Heart left ventricle (tissue), 16 donors: ENCODE data around the gene SH3RF3. TPM values are rescaled to one million over a fixed set of nuclear protein-coding genes. Genes with fewer than 3 reads are reported as not detected.

Experiments used
- ATAC-seq, 4 donors: fragments of 200-7000 bp; cut with Tn5 transposase; one replicate each; pipeline ENCODE4 v1.9.1; 2020 to 2022; ENCODE audit warnings: moderate library complexity in 4 of 4, mild to moderate bottlenecking in 3 of 4, moderate number of reproducible peaks in 1 of 4
- DNase-seq, 5 donors: peaks; one replicate each; pipeline ENCODE4 v3.0.0-alpha.2; 2020
- H3K27ac ChIP-seq, 12 donors: fragments of 200-600 bp; sonication (generic) in 4 of 12; one replicate each; pipeline versions ENCODE4 v1.5.0 to v1.8.0; 2016 to 2022; ENCODE audit warnings: mild to moderate bottlenecking in 2 of 12
- H3K27me3 ChIP-seq, 9 donors: fragments of 200-600 bp; sonication (generic) in 2 of 9; one replicate each; pipeline versions ENCODE4 v1.5.1 to v1.8.0; 2016 to 2022; ENCODE audit warnings: mild to moderate bottlenecking in 3 of 9
- H3K36me3 ChIP-seq, 9 donors: fragments of 200-600 bp; sonication (generic) in 2 of 9; one replicate each; pipeline versions ENCODE4 v1.5.0 to v1.8.0; 2018 to 2022; ENCODE audit warnings: mild to moderate bottlenecking in 2 of 9
- H3K4me1 ChIP-seq, 12 donors: fragments of 200-600 bp; sonication (generic) in 4 of 12; one replicate each; pipeline versions ENCODE4 v1.5.0 to v1.8.0; 2016 to 2022; ENCODE audit warnings: mild to moderate bottlenecking in 3 of 12
- H3K4me3 ChIP-seq, 12 donors: fragments of 200-600 bp; sonication (generic) in 4 of 12; one replicate each; pipeline versions ENCODE4 v1.5.0 to v1.8.0; 2017 to 2022; ENCODE audit warnings: mild to moderate bottlenecking in 9 of 12, moderate library complexity in 4 of 12
- H3K9me3 ChIP-seq, 12 donors: fragments of 200-600 bp; sonication (generic) in 4 of 12; one replicate each; pipeline versions ENCODE4 v1.5.0 to v1.8.0; 2016 to 2022; ENCODE audit warnings: mild to moderate bottlenecking in 1 of 12
- POLR2A ChIP-seq, 2 donors: fragments of 450-650 bp; IDR thresholded peaks; one replicate each; pipeline ENCODE4 v1.6.1; 2017; ENCODE audit warnings: antibody characterized with exemption in 2 of 2, mild to moderate bottlenecking in 2 of 2, moderate library complexity in 2 of 2
- WGBS, 4 donors: extraction: QIAGEN DNeasy Blood & Tissue Kit in 2 of 4; methylation state at CpG; one replicate each; pipeline versions ENCODE4 v1.1.5 to v1.1.7; 2013 to 2018; 5-methylcytosine and 5-hydroxymethylcytosine counted together
- intact Hi-C, 10 donors: fragments of 100-400 bp; cut with DNase I; formaldehyde crosslinking; loops; one replicate each; pipeline versions ENCODE4 v1.11.1 to v1.14.2; 2022
- polyA plus RNA-seq, 2 donors: library from polyadenylated mRNA; stranded (reverse); fragments of 200-250 nt; gene quantifications; one replicate each; pipeline ENCODE4 v1.2.3, GENCODE V29; 2013
- total RNA-seq, 9 donors: library from RNA; depleted of rRNA in 2 of 9; stranded (reverse); fragments of >200 nt in 2 of 9; fragmentation: NEBNext Ultra II Directional in 3 of 9; extraction: Animal tissue kit (Norgen Biotek cat#: 25700) in 3 of 9; gene quantifications; one replicate each; pipeline versions ENCODE4 v1.1.0 to v1.2.4, GENCODE V29; 2016 to 2023
- TF ChIP-seq, protein P1 (sequence below), 12 donors: fragments of 200-600 bp; sonication (generic) in 4 of 12; IDR thresholded peaks; one replicate each; pipeline versions ENCODE4 v1.5.0 to v1.8.0; 2018 to 2022; ENCODE audit warnings: antibody characterized with exemption in 12 of 12, mild to moderate bottlenecking in 5 of 12
- donor health status: ischemic (EF 13 %, LVEDD 7.1; RV severe dilation, severe dysfunction).
- donor health status: healthy with polysubstance abuse.
- donor health status: DM: no; HTN: yes; CAD: no.
- donor health status: DM: no; HTN: no; CAD: no.
- donor health status: ischemic (EF 25% LVEDD 6.9; RV normal size, moderate dysfunction).
- donor health status: ischemic (EF 25% LVEDD 5.7; RV mildly dilated, moderate dysfunction).
- donor health status: healthy.
- donor health status: DM: yes; HTN: yes; CAD: no.
- donor health status: ischemic (EF 35%, LVEDD 5.7; RV mildly dilated, moderate dysfunction).
- donor health status: nonischemic (EF 11% LVEDD 7.7; RV severe dilation, severe dysfunction).
- donor health status: DM: yes; HTN: yes; CAD: no.
- donor health status: PGD.
- donor health status: ischemic (EF 29% LVEDD 5.4; RV normal size, mild dysfunction).
- donor health status: nonischemic (EF 23%, LVEDD 6.1; RV moderate dilation, normal function).

Gene SH3RF3
- total and polyA plus RNA-seq, 11 donors: 5.2 to 15.7 (median 7.9) TPM

GRCh38 chr2:109353806-109354745 lies 225.1 kb downstream of the SH3RF3 start:
- no peak for DNase-seq
- no peak for ATAC-seq
- peaks cover 7 to 34% (median 23%) of the 10 kb centered on the region in 12 donors for H3K4me1 ChIP-seq
- no peaks in the 10 kb centered on the region for H3K36me3 ChIP-seq
- H3K4me3 ChIP-seq: no peak overlapping the region
- TF ChIP-seq POLR2A (IDR thresholded peaks at IDR 0.05): no peak
- peaks cover 0 to 13% (median 6%) of the 10 kb centered on the region in 12 donors for H3K9me3 ChIP-seq
- no peak overlapping the region for H3K27ac ChIP-seq
- intact Hi-C loops: no loop called here
- 94 to 98% (median 95%) methylated on average over 19 to 22 of the region's 22 CpGs for WGBS, 4 donors
- no peaks in the 10 kb centered on the region for H3K27me3 ChIP-seq

DNA sequence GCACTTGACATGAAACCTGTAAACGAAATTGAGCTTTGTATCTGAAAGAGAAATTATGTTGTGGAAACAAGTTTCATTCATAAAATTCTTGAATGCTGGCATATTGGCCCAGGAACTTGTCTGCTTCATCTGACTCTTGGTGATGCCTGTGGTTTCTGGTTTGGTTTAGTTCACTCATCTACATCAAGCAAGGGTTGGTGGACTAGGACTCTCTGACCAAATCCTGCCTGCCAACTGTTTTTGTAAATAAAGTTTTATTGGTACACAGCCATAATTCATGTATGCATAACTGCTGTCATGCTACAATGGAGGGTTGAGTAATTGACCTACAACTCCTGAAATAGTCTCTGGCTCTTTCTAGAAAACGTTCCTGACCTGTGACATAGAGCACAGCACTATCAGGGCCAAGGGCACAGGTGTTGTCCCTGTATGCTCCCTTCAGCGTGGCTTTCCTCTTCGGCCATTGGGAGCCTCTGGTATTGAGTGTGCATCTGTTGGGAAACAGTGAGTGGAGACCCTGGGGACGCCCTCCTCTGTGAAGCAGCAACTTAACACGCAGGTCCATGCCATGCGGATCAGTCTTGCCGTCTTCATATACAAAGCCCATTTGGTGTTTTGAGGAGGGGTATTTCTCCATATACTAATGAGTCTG lies 226.3 kb downstream of the SH3RF3 start:
- H3K4me3 ChIP-seq: no peak overlapping the region
- H3K4me1 ChIP-seq: peaks cover 0 to 21% (median 13%) of the 10 kb centered on the region in 12 donors
- H3K36me3 ChIP-seq: no peaks in the 10 kb centered on the region
- WGBS, 4 donors: 89 to 95% (median 94%) methylated on average over 8 of the region's 8 CpGs
- no peaks in the 10 kb centered on the region for H3K27me3 ChIP-seq
- DNase-seq (no peak), ATAC-seq (no peak)
- intact Hi-C loops: no loop called here
- H3K9me3 ChIP-seq: peaks cover 0 to 20% (median 6%) of the 10 kb centered on the region in 12 donors
- TF ChIP-seq, protein P1, sequence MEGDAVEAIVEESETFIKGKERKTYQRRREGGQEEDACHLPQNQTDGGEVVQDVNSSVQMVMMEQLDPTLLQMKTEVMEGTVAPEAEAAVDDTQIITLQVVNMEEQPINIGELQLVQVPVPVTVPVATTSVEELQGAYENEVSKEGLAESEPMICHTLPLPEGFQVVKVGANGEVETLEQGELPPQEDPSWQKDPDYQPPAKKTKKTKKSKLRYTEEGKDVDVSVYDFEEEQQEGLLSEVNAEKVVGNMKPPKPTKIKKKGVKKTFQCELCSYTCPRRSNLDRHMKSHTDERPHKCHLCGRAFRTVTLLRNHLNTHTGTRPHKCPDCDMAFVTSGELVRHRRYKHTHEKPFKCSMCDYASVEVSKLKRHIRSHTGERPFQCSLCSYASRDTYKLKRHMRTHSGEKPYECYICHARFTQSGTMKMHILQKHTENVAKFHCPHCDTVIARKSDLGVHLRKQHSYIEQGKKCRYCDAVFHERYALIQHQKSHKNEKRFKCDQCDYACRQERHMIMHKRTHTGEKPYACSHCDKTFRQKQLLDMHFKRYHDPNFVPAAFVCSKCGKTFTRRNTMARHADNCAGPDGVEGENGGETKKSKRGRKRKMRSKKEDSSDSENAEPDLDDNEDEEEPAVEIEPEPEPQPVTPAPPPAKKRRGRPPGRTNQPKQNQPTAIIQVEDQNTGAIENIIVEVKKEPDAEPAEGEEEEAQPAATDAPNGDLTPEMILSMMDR (IDR thresholded peaks at IDR 0.05): no peak
- TF ChIP-seq POLR2A (IDR thresholded peaks at IDR 0.05): no peak
- H3K27ac ChIP-seq: no peak overlapping the region

DNA sequence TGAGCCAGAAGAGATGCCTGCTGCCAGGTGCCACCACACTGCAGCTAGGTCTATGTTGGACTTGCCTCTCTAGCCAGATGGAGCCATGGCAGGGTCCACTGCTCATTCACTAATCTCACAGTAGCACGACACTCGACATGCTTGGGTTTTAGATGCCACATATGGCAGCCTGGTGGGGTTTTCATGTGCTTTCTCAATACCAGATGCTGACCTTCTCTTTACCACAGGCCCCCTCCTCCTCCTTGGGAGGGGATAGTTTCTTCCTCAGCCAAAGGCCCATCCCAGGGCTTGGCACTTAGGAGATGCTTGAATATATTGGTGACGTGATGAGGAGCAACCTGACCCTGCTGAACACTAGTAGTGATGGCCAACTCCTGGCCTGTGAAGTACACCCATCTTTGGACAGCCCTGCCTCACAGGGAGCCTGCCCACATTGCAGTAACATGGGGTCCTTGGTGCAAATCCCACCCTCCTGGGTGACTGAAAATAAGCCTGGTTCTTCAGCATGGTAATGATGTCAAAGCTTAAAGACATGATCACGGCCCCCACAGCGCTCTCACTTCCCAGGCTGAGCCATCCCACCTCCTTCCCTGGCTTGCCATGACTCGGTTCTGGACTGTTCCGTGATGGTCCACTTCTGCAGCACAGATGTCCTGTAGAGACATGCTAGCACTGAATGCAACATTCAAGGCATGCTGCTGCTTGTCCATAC lies 227.5 kb downstream of the SH3RF3 start:
- TF ChIP-seq, protein P1 (IDR thresholded peaks at IDR 0.05): no peak
- no peak for TF ChIP-seq POLR2A (IDR thresholded peaks at IDR 0.05)
- WGBS, 4 donors: 97 to 99% (median 97%) methylated on average over 7 of the region's 7 CpGs
- ATAC-seq (no peak), DNase-seq (no peak)
- Histone ChIP-seq H3K36me3 (no peaks in the 10 kb centered on the region), H3K27me3 (no peaks in the 10 kb centered on the region), H3K27ac (no peak overlapping the region), H3K9me3 (peaks cover 0 to 31% (median 8%) of the 10 kb centered on the region in 12 donors), H3K4me1 (peaks cover 0 to 9% (median 2%) of the 10 kb centered on the region in 12 donors), H3K4me3 (no peak overlapping the region)
- intact Hi-C loops: no loop called here

DNA sequence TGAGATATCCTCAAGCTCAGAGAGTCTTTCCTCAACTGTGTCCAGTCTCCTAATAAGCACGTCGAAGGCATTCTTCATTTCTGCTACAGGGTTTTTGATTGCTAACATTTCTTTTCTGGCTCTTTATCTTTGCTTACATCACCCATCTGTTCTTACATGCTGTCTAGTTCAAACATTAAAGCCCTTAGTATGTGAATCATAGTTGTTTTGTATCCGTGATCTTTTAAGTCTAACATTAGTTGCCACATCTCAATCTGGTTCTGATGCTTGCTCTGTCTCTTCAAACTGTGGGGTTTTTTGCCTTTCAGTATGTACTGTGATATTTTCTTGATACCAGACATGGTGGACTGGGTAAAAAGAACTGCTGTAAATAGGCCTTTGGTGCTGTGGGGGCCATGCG lies 235.2 kb downstream of the SH3RF3 start:
- peaks cover 0 to 5% (median 0%) of the 10 kb centered on the region in 12 donors for H3K4me1 ChIP-seq
- WGBS, 4 donors: 95 to 99% (median 97%) methylated on average over 4 of the region's 4 CpGs
- H3K9me3 ChIP-seq: peaks cover 0 to 19% (median 2%) of the 10 kb centered on the region in 12 donors
- no peak for ATAC-seq
- no peaks in the 10 kb centered on the region for H3K36me3 ChIP-seq
- H3K4me3 ChIP-seq: no peak overlapping the region
- H3K27ac ChIP-seq: no peak overlapping the region
- H3K27me3 ChIP-seq: no peaks in the 10 kb centered on the region
- no peak for TF ChIP-seq POLR2A (IDR thresholded peaks at IDR 0.05)
- TF ChIP-seq, protein P1 (IDR thresholded peaks at IDR 0.05): no peak
- DNase-seq: no peak
- intact Hi-C loops: no loop called here
